Astrocyte (in vitro differentiated cells and primary cell): ENCODE results near the gene TRIM59. TPM values are rescaled to one million over a fixed set of nuclear protein-coding genes. Genes with fewer than 3 reads are reported as not detected.
"Not testable (repeated sequence)": the region's sequence is repeated elsewhere in the genome, so short reads cannot be mapped to it uniquely, and the experiment has no call there.

ENCODE experiments used
- DNase-seq: peaks from one replicate; pipeline ENCODE4 v3.0.0-alpha.2; 2010; ENCODE audit warnings: low read depth
- FAIRE-seq: peaks from 2 replicates; lab custom pipeline; 2011; peaks lifted over from hg19 to GRCh38; lab: Jason Lieb, UNC
- H2AFZ ChIP-seq: 2 replicates; pipeline ENCODE4 v1.6.0; 2012; ENCODE audit warnings: low read depth, low read length, inconsistent platforms
- H3K27ac ChIP-seq: 2 replicates; pipeline ENCODE4 v1.5.1; 2011; ENCODE audit warnings: low read depth, low read length, inconsistent platforms
- H3K27me3 ChIP-seq: 2 replicates; pipeline ENCODE4 v1.6.0; 2011; ENCODE audit warnings: low read length, inconsistent platforms; ENCODE audit not compliant: insufficient read depth
- H3K36me3 ChIP-seq: 2 replicates; pipeline ENCODE4 v1.5.1; 2011; ENCODE audit warnings: low read length, inconsistent platforms; ENCODE audit not compliant: insufficient read depth
- H3K4me1 ChIP-seq: 2 replicates; pipeline ENCODE4 v1.5.1; 2011; ENCODE audit warnings: low read length, inconsistent platforms; ENCODE audit not compliant: insufficient read depth
- H3K4me2 ChIP-seq: 2 replicates; pipeline ENCODE4 v1.6.0; 2012; ENCODE audit warnings: low read length, inconsistent platforms
- H3K4me3 ChIP-seq: 2 replicates; pipeline ENCODE4 v1.5.1; 2011; ENCODE audit warnings: low read depth, mild to moderate bottlenecking, low read length, inconsistent platforms; ENCODE audit not compliant: insufficient read depth
- H3K79me2 ChIP-seq: 2 replicates; pipeline ENCODE4 v1.6.0; 2012; ENCODE audit warnings: mild to moderate bottlenecking, low read length, inconsistent platforms; ENCODE audit not compliant: insufficient read depth
- H3K9ac ChIP-seq: 2 replicates; pipeline ENCODE4 v1.6.0; 2012; ENCODE audit warnings: mild to moderate bottlenecking, low read length, inconsistent platforms
- H3K9me3 ChIP-seq: 2 replicates; pipeline ENCODE4 v1.5.1; 2012; ENCODE audit warnings: low read depth, mild to moderate bottlenecking, low read length, inconsistent platforms; ENCODE audit not compliant: insufficient read depth
- H4K20me1 ChIP-seq: 2 replicates; pipeline ENCODE4 v1.6.0; 2012; ENCODE audit warnings: low read length, inconsistent platforms; ENCODE audit not compliant: insufficient read depth
- H3K27ac Mint-ChIP-seq: one replicate; pipeline ENCODE4 v1.8.0; 2021; ENCODE audit warnings: mild to moderate bottlenecking, mixed read lengths; ENCODE audit not compliant: unreplicated experiment
- H3K27me3 Mint-ChIP-seq: one replicate; pipeline ENCODE4 v1.8.0; 2021; ENCODE audit warnings: low read depth, mixed read lengths; ENCODE audit not compliant: unreplicated experiment
- H3K36me3 Mint-ChIP-seq: one replicate; pipeline ENCODE4 v1.8.0; 2021; ENCODE audit warnings: low read depth, mixed read lengths; ENCODE audit not compliant: unreplicated experiment
- H3K4me1 Mint-ChIP-seq: one replicate; pipeline ENCODE4 v1.8.0; 2021; ENCODE audit warnings: low read depth, mixed read lengths; ENCODE audit not compliant: unreplicated experiment
- H3K4me3 Mint-ChIP-seq: one replicate; pipeline ENCODE4 v1.8.0; 2021; ENCODE audit warnings: mild to moderate bottlenecking, moderate library complexity, mixed read lengths; ENCODE audit not compliant: unreplicated experiment
- H3K9me3 Mint-ChIP-seq: one replicate; pipeline ENCODE4 v1.8.0; 2021; ENCODE audit warnings: mild to moderate bottlenecking, mixed read lengths; ENCODE audit not compliant: unreplicated experiment
- CTCF ChIP-seq: IDR thresholded peaks from 2 replicates; pipeline ENCODE4 v1.5.1; 2011; ENCODE audit warnings: low read depth, mild to moderate bottlenecking, inconsistent platforms, low read length, moderate library complexity; ENCODE audit not compliant: insufficient read depth
- EZH2 ChIP-seq: IDR thresholded peaks from 2 replicates; pipeline ENCODE4 v1.6.1; 2012; ENCODE audit warnings: mild to moderate bottlenecking, low read length, inconsistent platforms; ENCODE audit not compliant: insufficient read depth
- total RNA-seq: library from RNA; stranded (reverse); gene quantifications from 2 replicates; pipeline ENCODE4 v1.2.1, GENCODE V29; 2021

The TRIM59 gene
- total RNA-seq, 1 donor from 2014 or later = 20.6 TPM

GRCh38 chr3:160455846-160456245 is 6.3 kb upstream of the TRIM59 start:
- Mint-ChIP-seq H3K4me3 (no peak overlapping the region), H3K9me3 (peaks cover 1% of the 10 kb centered on the region), H3K4me1 (peaks cover 2% of the 10 kb centered on the region), H3K27me3 (peaks cover 7% of the 10 kb centered on the region), H3K27ac (no peak overlapping the region), H3K36me3 (no peaks in the 10 kb centered on the region)
- FAIRE-seq (no peak), DNase-seq (no peak)
- no peaks in the 10 kb centered on the region for H3K9me3 ChIP-seq
- no peak overlapping the region for H3K4me3 ChIP-seq
- no peak overlapping the region for H3K4me2 ChIP-seq
- H3K9ac ChIP-seq = no peak overlapping the region
- no peaks in the 10 kb centered on the region for H3K79me2 ChIP-seq
- H2AFZ ChIP-seq = no peak overlapping the region
- H3K27me3 ChIP-seq = no peaks in the 10 kb centered on the region
- no peaks in the 10 kb centered on the region for H3K36me3 ChIP-seq
- TF ChIP-seq CTCF (no peak), EZH2 (no peak)
- H3K27ac ChIP-seq = no peak overlapping the region
- H4K20me1 ChIP-seq = no peaks in the 10 kb centered on the region
- H3K4me1 ChIP-seq = no peaks in the 10 kb centered on the region

GRCh38 chr3:160454995-160455394 is 5.4 kb upstream of the TRIM59 start:
- no peaks in the 10 kb centered on the region for H3K9me3 ChIP-seq
- no peaks in the 10 kb centered on the region for H3K27me3 ChIP-seq
- H3K4me2 ChIP-seq = no peak overlapping the region
- H3K4me3 ChIP-seq = no peak overlapping the region
- H3K36me3 ChIP-seq = no peaks in the 10 kb centered on the region
- Mint-ChIP-seq H3K4me3 (no peak overlapping the region), H3K27ac (no peak overlapping the region), H3K27me3 (peaks cover 7% of the 10 kb centered on the region), H3K9me3 (peaks cover 1% of the 10 kb centered on the region), H3K4me1 (peaks cover 9% of the 10 kb centered on the region), H3K36me3 (no peaks in the 10 kb centered on the region)
- H3K9ac ChIP-seq = no peak overlapping the region
- H2AFZ ChIP-seq = no peak overlapping the region
- TF ChIP-seq CTCF = no peak
- TF ChIP-seq EZH2 = no peak
- H3K27ac ChIP-seq = no peak overlapping the region
- peaks cover 5% of the 10 kb centered on the region for H3K4me1 ChIP-seq
- no peaks in the 10 kb centered on the region for H3K79me2 ChIP-seq
- DNase-seq = no peak
- H4K20me1 ChIP-seq = no peaks in the 10 kb centered on the region
- no peak for FAIRE-seq

- peaks cover 21% of the 10 kb centered on the region for H3K79me2 ChIP-seq
- peaks cover 12% of the 10 kb centered on the region for H3K4me1 Mint-ChIP-seq
- H3K9me3 ChIP-seq, DNase-seq, H3K27ac ChIP-seq, H3K9ac ChIP-seq, H4K20me1 ChIP-seq, H3K27me3 ChIP-seq, H3K4me3 Mint-ChIP-seq, H3K27ac Mint-ChIP-seq, H3K4me3 ChIP-seq, H3K36me3 Mint-ChIP-seq, H3K4me2 ChIP-seq, H3K36me3 ChIP-seq, FAIRE-seq, H3K9me3 Mint-ChIP-seq, H2AFZ ChIP-seq, H3K27me3 Mint-ChIP-seq: not testable (repeated sequence)
- peaks cover 14% of the 10 kb centered on the region for H3K4me1 ChIP-seq
Observed at GRCh38 chr3:160452251-160452650, 2.7 kb upstream of the TRIM59 start.
